HG03097 (cell line): ENCODE data around the gene APOC3.

Experiments
- ATAC-seq: cut with Tn5 transposase; IDR thresholded peaks from one replicate; pipeline ENCODE4 v1.9.1; 2021; ENCODE audit not compliant: unreplicated experiment, low FRiP score

Gene APOC3

GRCh38 chr11:116829525-116830183 is at the start of gene APOC3:
APOC3 (plus strand) TSS chr11:116829907; CDS start chr11:116830583, 676 bp downstream.
- no peak for ATAC-seq

DNA sequence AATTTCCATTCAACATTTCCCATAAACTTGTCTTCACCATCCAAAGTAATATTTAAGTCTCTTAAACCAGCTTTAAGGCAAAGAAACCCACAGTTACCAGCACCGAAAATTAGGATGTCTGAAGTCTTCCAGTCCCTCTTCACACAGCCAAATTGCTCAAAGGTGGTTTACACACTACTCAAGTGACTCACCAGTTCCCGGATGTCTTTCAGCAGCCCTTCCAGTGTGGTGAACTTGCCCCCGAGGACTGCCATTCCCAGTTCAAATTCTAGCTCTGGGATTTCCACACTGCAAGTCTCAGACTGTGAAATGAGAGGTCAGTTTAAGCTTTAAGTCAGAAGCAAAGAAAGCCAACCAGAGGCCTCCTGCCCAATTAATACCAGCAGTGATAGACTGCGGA is 47.0 kb upstream of the APOC3 start:
- ATAC-seq = no peak

GRCh38 chr11:116786326-116786725 is 43.4 kb upstream of the APOC3 start:
- no peak for ATAC-seq

DNA sequence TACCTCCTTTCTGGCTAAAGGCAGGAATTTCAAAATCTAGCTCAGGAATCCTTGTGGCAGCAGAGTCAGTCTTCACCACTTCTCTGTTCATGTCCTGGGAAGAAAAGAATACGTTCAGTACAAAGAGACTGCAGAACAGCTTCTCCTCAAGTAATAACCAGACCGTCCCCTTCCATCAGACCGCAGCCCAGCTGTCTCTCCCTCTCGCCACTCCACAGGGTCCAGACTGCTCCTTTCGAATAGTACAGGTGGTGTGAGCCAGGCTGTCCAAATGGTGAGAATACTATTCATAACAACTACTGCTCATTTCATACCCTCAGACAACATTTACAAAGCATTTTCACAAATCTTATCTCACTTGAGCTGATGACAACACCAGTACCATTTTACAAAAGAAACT is 42.7 kb upstream of the APOC3 start:
- no peak for ATAC-seq

DNA sequence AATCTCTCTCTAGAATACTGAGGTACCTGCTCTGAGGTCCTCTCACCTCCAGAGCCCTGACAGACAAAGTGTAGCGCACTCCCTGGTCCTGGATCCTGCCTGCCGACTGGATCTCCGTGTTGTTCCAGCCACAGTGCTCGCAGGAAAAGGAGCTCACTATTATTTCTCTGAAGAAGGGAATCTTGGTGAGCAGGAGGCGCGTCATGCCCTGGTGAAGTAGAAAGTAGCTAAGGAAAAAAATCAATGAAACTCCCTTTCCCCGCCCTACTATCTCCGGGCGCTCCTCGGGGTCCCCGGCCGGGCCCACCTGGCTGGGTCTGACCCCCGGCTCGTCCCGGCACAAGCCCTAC is 42.3 kb upstream of the APOC3 start:
- ATAC-seq = no peak

- ATAC-seq = peak; percentile 75
Measured at GRCh38 chr11:116787786-116788486, 41.8 kb upstream of the APOC3 start, which contains the start of gene ZPR1. ZPR1 (minus strand) TSS chr11:116788023; CDS start chr11:116787990, 33 bp downstream.

DNA sequence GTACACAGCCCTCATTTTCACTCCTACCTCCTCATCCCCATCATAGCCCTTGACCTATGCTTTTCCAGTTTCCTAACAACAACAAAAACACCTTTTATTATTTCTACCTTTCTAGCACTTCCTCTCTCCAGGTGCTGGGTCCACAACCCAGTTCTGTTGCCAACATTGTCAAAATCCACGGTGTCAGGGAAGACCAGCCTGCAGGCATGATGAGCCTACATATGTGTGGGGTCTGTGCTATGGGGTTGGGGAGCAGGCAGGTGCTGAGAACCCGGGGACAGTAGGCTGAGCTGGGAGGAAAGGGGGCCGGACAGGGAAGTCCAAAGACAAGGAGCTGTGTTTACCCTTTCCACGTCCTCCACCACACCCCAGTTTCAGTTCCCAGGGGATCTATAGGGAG is 41.2 kb upstream of the APOC3 start:
- ATAC-seq = no peak

- no peak for ATAC-seq
Measured at GRCh38 chr11:116788975-116789374, 40.7 kb upstream of the APOC3 start.

DNA sequence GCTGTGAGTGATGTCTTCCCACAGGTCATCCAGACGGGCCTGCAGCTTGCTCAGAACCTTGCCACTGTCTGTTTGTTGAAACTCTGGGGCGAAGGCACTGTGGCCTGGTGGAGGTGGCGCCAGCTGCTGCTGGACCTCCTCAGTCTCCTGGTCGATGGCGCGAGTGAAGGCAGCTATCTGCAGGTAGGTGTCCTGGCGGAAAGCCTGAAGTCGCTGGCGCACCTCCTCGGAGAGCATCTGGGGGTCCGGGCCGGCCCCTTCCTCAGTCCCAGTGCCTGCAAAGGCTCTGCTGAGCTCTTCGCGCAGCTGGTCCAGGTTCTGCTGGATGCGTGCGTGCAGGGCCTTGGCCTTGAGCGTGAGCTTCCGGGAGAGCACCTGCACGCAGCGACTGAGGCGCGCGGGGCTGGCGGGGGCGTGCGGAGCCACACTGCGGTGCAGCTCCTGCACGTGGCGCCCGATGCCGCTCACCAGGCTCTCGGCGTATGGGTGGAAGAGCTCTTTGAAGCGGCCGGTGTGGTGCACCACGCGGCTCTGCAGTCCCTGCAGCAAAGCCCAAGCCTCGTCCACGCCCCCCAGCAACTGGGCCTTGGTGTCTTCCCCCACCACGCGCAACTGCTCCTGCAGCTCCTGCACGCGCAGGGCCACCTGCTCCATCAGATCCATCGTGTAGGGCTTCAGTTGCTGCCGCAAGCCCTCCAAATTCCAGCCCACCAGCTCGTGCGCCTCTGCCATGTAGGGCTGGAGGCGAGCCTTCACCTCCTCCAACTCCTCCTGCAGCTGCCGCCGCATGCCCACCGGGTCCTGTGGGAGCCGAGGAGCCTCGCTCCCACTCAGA is 39.3 kb upstream of the APOC3 start:
- no peak for ATAC-seq

GRCh38 chr11:116791002-116791812 is 38.5 kb upstream of the APOC3 start:
- no peak for ATAC-seq

DNA sequence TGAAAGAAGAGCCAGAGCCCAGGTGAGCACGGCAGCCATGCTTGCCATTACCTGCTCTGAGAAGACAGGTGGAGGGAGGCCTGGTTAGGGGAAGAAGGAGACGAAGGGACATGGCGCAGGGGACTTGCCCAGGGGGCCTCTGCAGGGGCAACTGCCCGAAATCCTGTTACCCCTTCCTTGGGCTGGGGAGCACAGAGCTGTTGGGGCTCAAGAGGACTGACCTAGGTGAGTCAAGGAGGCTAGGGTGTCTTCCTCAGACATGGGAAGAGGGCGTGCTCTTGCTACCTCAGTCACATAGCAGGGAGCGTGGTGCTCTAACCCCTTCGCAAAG is 37.9 kb upstream of the APOC3 start, which contains the start of gene APOA5:
Gene APOA5 (minus strand): TSS at position 67 of the 331 bp plus-strand sequence. CDS start 19 bp downstream, at position 48.
- no peak for ATAC-seq

DNA sequence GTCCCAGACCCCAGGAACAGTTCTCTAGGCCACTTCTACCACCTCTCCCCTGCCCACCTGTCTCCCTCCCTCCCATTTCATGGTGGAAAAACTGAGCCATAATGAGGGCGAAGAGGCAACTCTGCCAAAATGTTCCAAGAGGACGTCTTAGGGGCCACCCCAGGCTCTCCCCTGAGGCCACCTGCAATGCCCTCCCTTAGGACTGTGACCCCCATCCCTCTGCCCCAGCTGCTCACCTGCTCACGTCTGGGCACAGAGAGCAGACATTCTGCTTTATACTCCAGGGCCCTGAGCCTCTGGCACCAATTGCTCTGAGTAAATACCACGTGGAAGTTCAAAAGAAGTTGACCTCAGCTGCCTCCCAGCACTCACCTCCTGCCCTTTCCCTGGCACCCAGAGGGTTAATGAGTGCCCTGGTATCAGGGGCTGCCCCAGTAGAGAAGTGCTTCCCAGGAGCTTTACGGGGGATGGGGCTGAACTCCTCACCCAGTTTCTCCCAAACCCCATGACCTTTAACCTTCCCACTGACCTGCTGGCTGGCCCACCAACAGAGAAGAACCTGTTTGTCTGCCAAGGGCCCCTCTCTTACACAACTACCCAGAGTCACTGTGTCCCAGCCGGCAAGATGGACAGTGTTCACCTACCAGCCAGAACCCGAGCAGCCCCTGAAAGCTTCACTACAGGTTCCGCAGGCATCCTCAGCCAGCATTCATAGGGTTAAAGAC is 37.4 kb upstream of the APOC3 start:
- ATAC-seq = no peak

- no peak for ATAC-seq
Measured at GRCh38 chr11:116792869-116793771, 36.6 kb upstream of the APOC3 start.

- no peak for ATAC-seq
Measured at GRCh38 chr11:116793772-116794097, 36.0 kb upstream of the APOC3 start.

GRCh38 chr11:116794851-116795250 is 34.9 kb upstream of the APOC3 start:
- no peak for ATAC-seq

- no peak for ATAC-seq
Measured at GRCh38 chr11:116796548-116796947, 33.2 kb upstream of the APOC3 start.

GRCh38 chr11:116797816-116798215 is 31.9 kb upstream of the APOC3 start:
- ATAC-seq = no peak

- ATAC-seq = no peak
Measured at GRCh38 chr11:116798368-116798767, 31.3 kb upstream of the APOC3 start.

DNA sequence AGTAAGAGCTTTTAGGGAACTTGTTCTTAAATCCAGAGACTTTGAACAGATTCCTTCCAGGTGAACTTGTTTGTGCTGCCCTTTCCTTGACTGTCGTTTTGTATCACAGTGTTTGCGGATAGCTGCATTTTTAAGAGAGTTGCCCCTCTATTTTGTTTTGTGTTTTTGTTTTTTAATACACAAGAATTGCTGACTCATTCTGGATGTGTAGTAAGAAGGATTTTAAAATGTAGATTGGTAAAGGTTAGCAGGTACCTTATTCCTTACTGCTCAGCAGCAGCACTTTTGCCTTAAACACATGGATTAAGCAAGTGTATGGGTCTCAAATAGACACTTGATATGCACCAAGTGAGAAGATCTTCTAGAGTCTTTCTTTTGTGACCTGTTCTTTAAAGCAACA is 29.1 kb upstream of the APOC3 start:
- no peak for ATAC-seq
